ENCODE data around the gene KCTD2. TPM values are rescaled to one million over a fixed set of nuclear protein-coding genes. Genes with fewer than 3 reads are reported as not detected.
A peak's percentile ranks its signal among the peaks of the same experiment; 100 is the strongest.

KCTD2 gene
- total RNA-seq, 2 donors from 2014 or later: 14.8 to 18.1 TPM

DNA sequence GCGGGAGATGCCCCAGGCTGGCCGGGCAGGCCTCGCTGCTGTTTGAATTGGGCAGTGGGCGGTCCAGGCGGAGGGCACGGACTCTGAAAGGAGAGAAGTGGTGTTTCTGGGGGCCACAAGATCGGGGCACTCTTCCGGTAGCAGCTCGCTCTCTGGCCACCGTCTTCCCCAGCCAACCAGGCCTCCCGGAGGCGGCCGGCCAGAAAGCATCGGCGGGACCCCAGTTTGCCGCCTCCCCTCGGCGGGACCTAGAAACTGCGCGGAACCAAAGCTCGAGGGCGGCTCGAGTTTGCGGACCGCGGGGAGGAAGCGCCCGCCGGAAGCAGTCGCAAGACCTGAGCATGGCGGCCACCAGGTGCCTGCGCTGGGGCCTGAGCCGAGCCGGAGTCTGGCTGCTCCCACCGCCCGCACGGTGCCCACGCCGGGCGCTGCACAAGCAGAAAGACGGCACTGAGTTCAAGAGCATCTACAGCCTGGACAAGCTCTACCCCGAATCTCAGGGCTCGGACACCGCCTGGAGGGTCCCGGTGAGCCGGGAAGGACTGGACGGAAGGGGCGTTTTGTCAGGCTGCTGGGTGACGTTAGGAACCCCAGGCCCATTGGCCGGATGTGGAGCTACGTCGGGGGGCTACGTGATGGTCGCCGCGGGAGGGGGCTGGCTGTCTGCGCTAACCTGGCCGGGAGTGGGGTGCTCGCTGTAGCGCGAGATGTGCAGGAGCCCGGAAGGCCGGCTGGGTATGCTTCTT is 34.5 kb upstream of the KCTD2 start, which contains the start of gene MRPL58:
MRPL58 (plus strand) TSS at position 325 of the 746 bp plus-strand sequence; CDS start at position 342, 17 bp downstream.
- Histone ChIP-seq H3K4me1 (peaks cover 9% of the 10 kb centered on the region), H3K36me3 (no peaks in the 10 kb centered on the region), H3K27me3 (no peaks in the 10 kb centered on the region), H3K4me3 (peak within 1 kb of the TSS; percentile 91), H3K27ac (peak within 1 kb of the TSS; percentile 76), H3K9ac (ENCODE audit: low read depth in 2 of 2, low read length in 2 of 2) (peak within 1 kb of the TSS; percentile 77 to 85), H3K9me3 (no peaks in the 10 kb centered on the region)
- intact Hi-C loops (cut with DNase I): no loop called here
- DNase-seq: peak; percentile 81
- TF ChIP-seq, protein P1, sequence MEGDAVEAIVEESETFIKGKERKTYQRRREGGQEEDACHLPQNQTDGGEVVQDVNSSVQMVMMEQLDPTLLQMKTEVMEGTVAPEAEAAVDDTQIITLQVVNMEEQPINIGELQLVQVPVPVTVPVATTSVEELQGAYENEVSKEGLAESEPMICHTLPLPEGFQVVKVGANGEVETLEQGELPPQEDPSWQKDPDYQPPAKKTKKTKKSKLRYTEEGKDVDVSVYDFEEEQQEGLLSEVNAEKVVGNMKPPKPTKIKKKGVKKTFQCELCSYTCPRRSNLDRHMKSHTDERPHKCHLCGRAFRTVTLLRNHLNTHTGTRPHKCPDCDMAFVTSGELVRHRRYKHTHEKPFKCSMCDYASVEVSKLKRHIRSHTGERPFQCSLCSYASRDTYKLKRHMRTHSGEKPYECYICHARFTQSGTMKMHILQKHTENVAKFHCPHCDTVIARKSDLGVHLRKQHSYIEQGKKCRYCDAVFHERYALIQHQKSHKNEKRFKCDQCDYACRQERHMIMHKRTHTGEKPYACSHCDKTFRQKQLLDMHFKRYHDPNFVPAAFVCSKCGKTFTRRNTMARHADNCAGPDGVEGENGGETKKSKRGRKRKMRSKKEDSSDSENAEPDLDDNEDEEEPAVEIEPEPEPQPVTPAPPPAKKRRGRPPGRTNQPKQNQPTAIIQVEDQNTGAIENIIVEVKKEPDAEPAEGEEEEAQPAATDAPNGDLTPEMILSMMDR (IDR thresholded peaks at IDR 0.05): no peak

DNA sequence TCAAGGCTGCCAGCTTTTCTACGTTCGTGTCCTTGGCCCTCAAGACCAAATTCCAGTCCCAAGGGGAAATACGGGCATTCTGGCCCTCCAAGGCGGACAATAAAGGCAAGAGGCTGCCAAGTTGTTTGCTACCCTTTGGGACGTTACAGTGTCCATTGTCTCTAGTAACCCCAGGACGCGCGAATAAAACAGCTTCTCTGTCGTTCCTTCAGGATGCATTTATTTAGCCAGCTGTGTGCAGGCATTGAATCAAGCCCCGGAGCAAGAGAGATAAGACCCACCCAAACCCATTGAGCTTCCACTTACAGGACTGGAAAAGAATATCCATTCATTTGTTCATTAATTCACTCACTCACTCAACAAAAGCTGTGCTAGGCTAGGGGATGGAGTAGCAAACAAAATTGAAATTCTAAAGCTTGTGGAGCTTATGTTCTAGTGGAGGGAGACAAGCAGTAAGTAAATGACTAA is 33.9 kb upstream of the KCTD2 start:
- TF ChIP-seq, protein P1 (IDR thresholded peaks at IDR 0.05): no peak
- peak overlapping the region; percentile 91 for H3K4me3 ChIP-seq
- H3K9ac ChIP-seq (ENCODE audit: low read depth in 2 of 2, low read length in 2 of 2): peak overlapping the region; percentile 77 to 85
- no peaks in the 10 kb centered on the region for H3K27me3 ChIP-seq
- intact Hi-C loops (cut with DNase I): no loop called here
- H3K36me3 ChIP-seq: no peaks in the 10 kb centered on the region
- peak overlapping the region; percentile 76 for H3K27ac ChIP-seq
- H3K9me3 ChIP-seq: no peaks in the 10 kb centered on the region
- no peak for DNase-seq
- peaks cover 9% of the 10 kb centered on the region for H3K4me1 ChIP-seq

- TF ChIP-seq, protein P1 (IDR thresholded peaks at IDR 0.05): no peak
- H3K9me3 ChIP-seq: no peaks in the 10 kb centered on the region
- H3K9ac ChIP-seq (ENCODE audit: low read depth in 2 of 2, low read length in 2 of 2): no peak overlapping the region
- no peaks in the 10 kb centered on the region for H3K36me3 ChIP-seq
- no peaks in the 10 kb centered on the region for H3K4me1 ChIP-seq
- no peaks in the 10 kb centered on the region for H3K27me3 ChIP-seq
- H3K27ac ChIP-seq: no peak overlapping the region
- no peak overlapping the region for H3K4me3 ChIP-seq
- no peak for DNase-seq
- intact Hi-C loops (cut with DNase I): no loop called here
These were observed 27.9 kb upstream of the KCTD2 start for GRCh38 chr17:75019146-75019545.

DNA sequence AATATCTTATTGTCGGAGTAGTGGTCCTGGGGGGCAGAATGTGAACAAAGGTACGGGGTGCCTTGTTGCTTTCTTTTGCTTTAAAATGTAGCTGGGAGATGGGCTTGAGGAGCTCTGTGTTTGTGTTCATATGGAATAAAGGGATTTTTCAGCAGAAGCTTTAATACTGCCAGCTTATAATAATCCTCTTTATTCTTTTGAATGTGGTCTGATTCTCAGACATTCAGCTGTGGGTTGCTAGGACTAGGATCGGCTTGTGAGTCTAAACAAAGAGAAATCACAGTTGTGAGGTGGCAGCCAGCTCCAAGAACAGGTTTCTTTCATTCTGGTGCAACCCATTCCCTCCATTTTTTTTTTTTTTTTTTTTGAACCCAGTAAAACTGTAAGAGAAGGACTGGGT is 27.3 kb upstream of the KCTD2 start:
- H3K27ac ChIP-seq: no peak overlapping the region
- no peaks in the 10 kb centered on the region for H3K9me3 ChIP-seq
- intact Hi-C loops (cut with DNase I): no loop called here
- H3K9ac ChIP-seq (ENCODE audit: low read depth in 2 of 2, low read length in 2 of 2): no peak overlapping the region
- no peaks in the 10 kb centered on the region for H3K27me3 ChIP-seq
- H3K4me1 ChIP-seq: no peaks in the 10 kb centered on the region
- TF ChIP-seq, protein P1 (IDR thresholded peaks at IDR 0.05): no peak
- H3K4me3 ChIP-seq: no peak overlapping the region
- H3K36me3 ChIP-seq: no peaks in the 10 kb centered on the region
- DNase-seq: no peak

GRCh38 chr17:75020331-75021110 is 26.5 kb upstream of the KCTD2 start:
- TF ChIP-seq, protein P1 (IDR thresholded peaks at IDR 0.05): no peak
- H3K27ac ChIP-seq: no peak overlapping the region
- H3K9ac ChIP-seq (ENCODE audit: low read depth in 2 of 2, low read length in 2 of 2): no peak overlapping the region
- H3K36me3 ChIP-seq: no peaks in the 10 kb centered on the region
- no peak for DNase-seq
- H3K4me1 ChIP-seq: no peaks in the 10 kb centered on the region
- no peaks in the 10 kb centered on the region for H3K27me3 ChIP-seq
- H3K4me3 ChIP-seq: no peak overlapping the region
- intact Hi-C loops (cut with DNase I): no loop called here
- H3K9me3 ChIP-seq: no peaks in the 10 kb centered on the region

Measured in colonic mucosa (tissue), 4 donors.